Activated CD4-positive, alpha-beta T cell treated with anti-CD3 and anti-CD28 coated beads, Interleukin-2, amount 10 ng/mL, durations not matched to agents 24 days and 14 days (primary cell): Measurements from ENCODE around the gene CYTIP. TPM values are rescaled to one million over a fixed set of nuclear protein-coding genes. Genes with fewer than 3 reads are reported as not detected.
A peak's percentile ranks its signal among the peaks of the same experiment; 100 is the strongest.

Experiments
- DNase-seq: peaks from one replicate; pipeline ENCODE4 v3.0.0; 2022
- H3K27ac Mint-ChIP-seq: one replicate; pipeline ENCODE4 v1.8.0; 2022; ENCODE audit warnings: mild to moderate bottlenecking, mixed read lengths
- H3K27me3 Mint-ChIP-seq: one replicate; pipeline ENCODE4 v1.8.0; 2022; ENCODE audit warnings: mixed read lengths
- H3K36me3 Mint-ChIP-seq: one replicate; pipeline ENCODE4 v1.8.0; 2022; ENCODE audit warnings: low read depth, mild to moderate bottlenecking, mixed read lengths
- H3K4me1 Mint-ChIP-seq: one replicate; pipeline ENCODE4 v1.8.0; 2021; ENCODE audit warnings: mixed read lengths
- H3K4me3 Mint-ChIP-seq: one replicate; pipeline ENCODE4 v1.8.0; 2022; ENCODE audit warnings: mild to moderate bottlenecking, moderate library complexity, mixed read lengths
- H3K9me3 Mint-ChIP-seq: one replicate; pipeline ENCODE4 v1.8.0; 2021; ENCODE audit warnings: mixed read lengths
- intact Hi-C: fragments of 100-400 bp; cut with micrococcal nuclease; formaldehyde crosslinking; loops from one replicate; pipeline ENCODE4 v1.15.1; 2023
- total RNA-seq: library from RNA; stranded (reverse); gene quantifications from 2 replicates; pipeline ENCODE4 v1.2.3, GENCODE V29; 2022

The CYTIP gene
- total RNA-seq, 1 donor from 2014 or later: 321 TPM

DNA sequence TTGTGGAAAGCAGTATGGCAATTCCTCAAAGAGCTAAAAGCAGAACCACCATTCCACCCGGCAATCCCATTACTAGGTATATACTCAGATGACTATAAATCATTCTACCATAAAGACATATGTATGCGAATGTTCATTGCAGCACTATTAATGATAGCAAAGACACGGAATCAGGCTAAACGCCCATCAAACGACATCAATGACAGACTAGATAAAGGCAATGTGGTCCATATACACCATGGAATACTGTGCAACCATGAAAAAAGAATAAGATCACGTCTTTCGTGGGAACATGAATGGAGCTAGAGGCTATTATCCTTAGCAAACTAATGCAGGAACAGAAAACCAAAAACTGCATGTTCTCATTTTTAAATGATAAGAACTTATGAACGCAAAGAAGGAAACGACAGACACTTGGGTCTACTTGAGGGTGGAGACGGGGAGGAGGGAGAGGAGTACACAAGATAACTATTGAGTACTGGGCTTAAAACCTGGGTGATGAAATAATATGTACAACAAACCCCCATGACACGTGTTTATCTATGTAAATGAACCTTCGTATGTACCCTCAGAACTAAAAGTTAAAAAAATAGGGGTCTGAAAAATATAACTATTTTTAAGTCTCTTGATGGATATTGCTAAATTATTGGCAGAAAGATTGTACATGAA is 32.0 kb upstream of the CYTIP start:
- H3K4me1 Mint-ChIP-seq: peaks cover 75% of the 10 kb centered on the region
- no peaks in the 10 kb centered on the region for H3K27me3 Mint-ChIP-seq
- peak overlapping the region; percentile 65 for H3K27ac Mint-ChIP-seq
- intact Hi-C loops: loop anchor here (2.0 kb wide), 1 partner anchor 149 kb away; no protein-coding TSS in a partner anchor
- peak; percentile 57 for DNase-seq
- H3K9me3 Mint-ChIP-seq: peaks cover 9% of the 10 kb centered on the region
- peak overlapping the region; percentile 42 for H3K4me3 Mint-ChIP-seq
- peaks cover 8% of the 10 kb centered on the region for H3K36me3 Mint-ChIP-seq

DNA sequence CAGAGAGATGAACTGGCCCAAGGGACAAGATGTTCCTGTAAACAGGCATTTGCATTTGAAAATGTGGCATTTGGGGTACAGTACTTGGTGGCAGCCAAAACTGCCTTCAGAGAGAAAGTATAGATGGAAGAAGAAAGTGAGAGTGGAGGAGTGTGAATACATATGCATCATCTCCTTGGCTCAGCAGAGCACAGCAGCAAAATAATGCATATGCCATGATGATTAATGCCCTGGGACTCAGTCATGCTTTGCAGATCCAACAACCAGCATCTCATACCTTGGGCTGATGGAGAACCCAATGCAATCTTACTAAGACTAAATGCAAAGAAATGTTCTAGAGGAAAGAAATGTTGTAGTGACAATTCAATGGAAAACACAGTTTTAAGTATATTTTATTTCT is 29.7 kb upstream of the CYTIP start:
- Mint-ChIP-seq H3K4me3 (peak overlapping the region; percentile 58), H3K9me3 (peaks cover 9% of the 10 kb centered on the region), H3K36me3 (peaks cover 2% of the 10 kb centered on the region), H3K27me3 (no peaks in the 10 kb centered on the region), H3K27ac (peak overlapping the region; percentile 93), H3K4me1 (peaks cover 73% of the 10 kb centered on the region)
- intact Hi-C loops: no loop called here
- peak; percentile 70 for DNase-seq

DNA sequence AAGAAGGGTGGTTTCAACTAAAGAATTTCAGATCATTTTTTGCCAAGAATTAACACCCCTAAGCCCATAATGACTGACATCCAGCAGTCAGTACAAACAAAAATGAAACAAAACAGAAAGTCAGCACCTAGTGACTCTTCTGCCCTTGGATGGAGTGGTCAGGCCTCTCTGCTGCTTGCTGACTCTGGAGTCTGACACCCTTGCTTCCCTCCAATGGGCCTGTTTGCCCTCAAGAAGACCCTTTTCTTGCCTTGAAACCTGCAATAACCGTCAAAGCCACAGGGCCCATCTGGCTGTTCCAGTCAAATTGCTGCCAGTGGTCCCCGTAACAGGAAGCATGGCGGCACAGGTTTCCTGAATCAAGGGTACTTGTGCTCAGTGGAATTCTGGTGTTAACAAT is 27.2 kb upstream of the CYTIP start:
- intact Hi-C loops: no loop called here
- Mint-ChIP-seq H3K9me3 (peaks cover 9% of the 10 kb centered on the region), H3K36me3 (peaks cover 14% of the 10 kb centered on the region), H3K27ac (peak overlapping the region; percentile 90), H3K4me3 (peak overlapping the region; percentile 78), H3K4me1 (peaks cover 79% of the 10 kb centered on the region), H3K27me3 (no peaks in the 10 kb centered on the region)
- peak; percentile 82 for DNase-seq

DNA sequence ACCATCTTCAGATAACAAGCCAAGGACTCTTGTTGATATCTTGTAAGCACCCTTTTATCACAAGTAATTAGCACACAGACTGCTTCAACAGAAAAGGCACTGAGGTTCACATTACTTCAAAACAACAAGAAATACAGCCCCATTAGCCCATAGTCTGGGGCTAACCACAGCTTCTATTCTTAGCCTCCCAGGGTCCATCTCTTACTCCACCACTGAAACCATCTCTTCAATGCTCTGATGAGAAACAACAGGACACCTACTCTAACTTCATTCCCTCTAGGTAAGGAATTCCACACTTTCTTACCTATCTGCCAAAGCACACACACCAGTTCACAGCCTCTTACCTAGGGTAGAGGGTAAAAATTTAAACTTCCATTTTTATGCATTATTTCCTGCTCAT is 26.4 kb upstream of the CYTIP start:
- H3K36me3 Mint-ChIP-seq: peaks cover 20% of the 10 kb centered on the region
- peak overlapping the region; percentile 97 for H3K27ac Mint-ChIP-seq
- intact Hi-C loops: no loop called here
- DNase-seq: peak; percentile 75
- H3K4me1 Mint-ChIP-seq: peaks cover 79% of the 10 kb centered on the region
- no peaks in the 10 kb centered on the region for H3K27me3 Mint-ChIP-seq
- peak overlapping the region; percentile 78 for H3K4me3 Mint-ChIP-seq
- H3K9me3 Mint-ChIP-seq: peaks cover 9% of the 10 kb centered on the region

DNA sequence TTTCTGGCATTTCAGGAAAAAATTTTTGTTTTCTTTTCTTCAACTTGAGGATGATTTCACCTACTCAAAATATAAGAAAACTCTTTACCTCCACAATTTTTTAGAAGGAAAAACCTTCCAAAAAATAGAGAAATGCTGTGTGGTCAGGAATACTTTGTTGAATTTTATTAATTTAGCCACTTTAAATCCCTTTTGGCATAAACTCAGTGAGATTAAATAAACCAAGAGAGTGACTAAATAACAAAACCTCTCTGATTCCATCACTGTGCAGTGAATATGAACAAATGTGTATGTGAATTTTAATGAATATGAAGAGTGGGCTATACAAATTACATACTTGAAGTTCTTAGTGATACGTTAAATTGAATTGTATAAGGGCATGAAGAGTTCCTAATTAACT is 25.8 kb upstream of the CYTIP start:
- peak overlapping the region; percentile 97 for H3K27ac Mint-ChIP-seq
- peaks cover 9% of the 10 kb centered on the region for H3K9me3 Mint-ChIP-seq
- H3K27me3 Mint-ChIP-seq: no peaks in the 10 kb centered on the region
- peaks cover 21% of the 10 kb centered on the region for H3K36me3 Mint-ChIP-seq
- no peak for DNase-seq
- intact Hi-C loops: loop anchor here (1.0 to 10.0 kb wide), 7 partner anchors 8 to 1065 kb away; no protein-coding TSS in a partner anchor
- peaks cover 82% of the 10 kb centered on the region for H3K4me1 Mint-ChIP-seq
- peak overlapping the region; percentile 78 for H3K4me3 Mint-ChIP-seq

DNA sequence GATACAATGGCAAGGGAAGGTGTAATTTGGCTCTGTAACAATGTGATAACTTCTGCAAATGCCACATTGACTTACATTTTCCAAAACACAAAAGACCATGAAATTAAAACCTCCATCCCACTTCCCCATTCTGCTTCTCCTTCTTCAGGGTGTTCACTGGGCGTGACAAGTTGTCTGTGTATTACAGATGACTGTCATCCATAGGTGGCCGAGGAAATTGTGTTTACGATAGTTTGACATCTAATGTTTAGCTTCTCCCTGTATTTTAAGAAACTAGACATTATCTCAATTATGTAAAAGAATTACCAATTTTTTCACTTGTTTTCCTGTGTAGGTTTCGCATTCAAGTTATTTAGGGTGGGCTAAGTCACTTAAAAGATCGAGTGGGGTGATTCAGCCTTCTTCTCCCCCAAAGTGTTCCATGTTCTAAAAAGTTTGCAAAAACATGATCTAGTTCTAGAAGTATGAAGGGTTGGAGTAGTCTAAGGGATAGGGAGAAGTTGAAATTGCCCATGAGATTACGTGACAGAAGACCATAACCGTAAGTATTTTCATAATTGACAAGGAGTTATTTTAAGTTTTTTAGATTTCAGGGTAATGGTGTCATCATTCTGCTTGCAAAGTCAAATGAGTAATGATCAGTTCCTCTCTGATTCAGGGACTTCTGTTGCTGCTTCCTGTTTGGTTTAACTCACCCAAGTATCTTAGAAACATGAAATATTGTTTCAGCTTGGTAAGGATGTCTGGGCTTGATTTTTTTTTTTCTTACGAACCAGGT is 25.2 kb upstream of the CYTIP start:
- peak overlapping the region; percentile 97 for H3K27ac Mint-ChIP-seq

DNA sequence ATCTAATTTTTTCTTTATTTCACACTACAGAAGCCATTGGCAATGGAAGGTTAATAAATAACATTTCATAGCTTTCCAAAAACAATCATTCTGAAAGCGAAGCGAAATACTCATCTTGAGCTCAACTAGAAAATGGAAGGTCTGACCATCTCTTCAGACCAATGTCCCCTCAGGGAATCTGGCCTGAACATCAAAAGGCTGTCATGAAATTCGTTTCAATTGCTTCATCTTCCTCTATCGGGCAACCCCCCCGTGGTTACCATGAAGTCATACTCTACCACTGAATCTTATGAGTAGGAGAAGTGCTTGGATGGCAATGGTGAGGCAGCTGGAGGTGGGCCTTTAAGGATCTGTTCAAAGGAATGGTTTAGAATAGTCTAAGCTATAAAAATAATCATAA is 22.9 kb upstream of the CYTIP start:
- peaks cover 18% of the 10 kb centered on the region for H3K36me3 Mint-ChIP-seq
- H3K27ac Mint-ChIP-seq: peak overlapping the region; percentile 97
- intact Hi-C loops: loop anchor here (10.0 kb wide), 1 partner anchor 1062 kb away; no protein-coding TSS in a partner anchor
- H3K9me3 Mint-ChIP-seq: peaks cover 5% of the 10 kb centered on the region
- peak; percentile 75 for DNase-seq
- no peaks in the 10 kb centered on the region for H3K27me3 Mint-ChIP-seq
- H3K4me3 Mint-ChIP-seq: peak overlapping the region; percentile 36
- H3K4me1 Mint-ChIP-seq: peaks cover 84% of the 10 kb centered on the region

More for the DNA sequence above, 25.2 kb upstream of the CYTIP start:
- no peaks in the 10 kb centered on the region for H3K27me3 Mint-ChIP-seq
- peaks cover 21% of the 10 kb centered on the region for H3K36me3 Mint-ChIP-seq
- H3K4me3 Mint-ChIP-seq: peak overlapping the region; percentile 78
- peaks cover 82% of the 10 kb centered on the region for H3K4me1 Mint-ChIP-seq
- DNase-seq: peak; percentile 82
- intact Hi-C loops: loop anchor here (1.0 to 10.0 kb wide), 7 partner anchors 8 to 1064 kb away; no protein-coding TSS in a partner anchor
- H3K9me3 Mint-ChIP-seq: peaks cover 9% of the 10 kb centered on the region

DNA sequence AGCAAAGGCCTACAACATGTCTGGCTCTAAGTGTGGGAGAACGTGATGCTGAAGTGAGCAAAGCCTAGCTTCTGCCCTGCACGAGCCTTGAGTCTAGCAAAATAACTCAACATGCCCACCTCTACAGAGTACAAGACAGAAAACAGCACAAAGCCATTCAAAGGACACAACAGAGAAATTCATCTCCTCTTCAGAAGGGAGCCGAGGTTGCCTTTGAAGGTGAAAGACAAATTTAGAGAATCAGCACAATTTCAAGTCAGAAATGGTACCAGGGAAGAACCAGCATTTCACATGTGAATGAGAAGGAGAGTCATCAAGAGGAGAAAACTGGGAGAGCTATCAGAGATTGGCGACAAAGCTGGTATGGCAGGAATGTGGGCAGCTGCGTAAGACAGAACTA is 21.7 kb upstream of the CYTIP start:
- intact Hi-C loops: loop anchor here (10.0 kb wide), 1 partner anchor 1061 kb away; no protein-coding TSS in a partner anchor
- peaks cover 18% of the 10 kb centered on the region for H3K36me3 Mint-ChIP-seq
- peak; percentile 69 for DNase-seq
- peaks cover 87% of the 10 kb centered on the region for H3K4me1 Mint-ChIP-seq
- peak overlapping the region; percentile 97 for H3K27ac Mint-ChIP-seq
- peak overlapping the region; percentile 36 for H3K4me3 Mint-ChIP-seq
- no peaks in the 10 kb centered on the region for H3K27me3 Mint-ChIP-seq
- H3K9me3 Mint-ChIP-seq: peaks cover 5% of the 10 kb centered on the region

DNA sequence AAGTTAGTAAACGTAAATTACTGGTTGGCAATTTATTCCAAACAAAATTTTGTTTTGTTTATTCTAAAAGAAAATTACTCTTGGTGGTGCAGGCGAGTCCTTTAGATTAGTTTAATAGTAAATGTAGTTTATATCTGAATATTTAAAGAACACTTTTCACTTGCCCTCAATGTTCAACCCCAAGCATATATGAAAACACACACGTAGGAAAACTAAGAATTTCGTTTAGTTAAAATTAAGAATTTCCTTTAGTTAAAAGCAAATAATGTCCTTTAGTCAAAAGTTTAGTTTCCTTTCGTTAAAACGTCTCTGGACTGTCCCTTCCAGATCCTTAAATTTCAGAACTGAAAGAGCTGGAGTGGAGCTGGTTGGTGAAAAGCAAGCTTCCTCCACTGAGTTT is 19.1 kb upstream of the CYTIP start:
- intact Hi-C loops: loop anchor here (10.0 kb wide), 1 partner anchor 1058 kb away; no protein-coding TSS in a partner anchor
- peaks cover 20% of the 10 kb centered on the region for H3K36me3 Mint-ChIP-seq
- H3K27ac Mint-ChIP-seq: peak overlapping the region; percentile 97
- H3K4me3 Mint-ChIP-seq: peak overlapping the region; percentile 59
- peaks cover 84% of the 10 kb centered on the region for H3K4me1 Mint-ChIP-seq
- peak; percentile 43 for DNase-seq
- peaks cover 5% of the 10 kb centered on the region for H3K9me3 Mint-ChIP-seq
- H3K27me3 Mint-ChIP-seq: no peaks in the 10 kb centered on the region

DNA sequence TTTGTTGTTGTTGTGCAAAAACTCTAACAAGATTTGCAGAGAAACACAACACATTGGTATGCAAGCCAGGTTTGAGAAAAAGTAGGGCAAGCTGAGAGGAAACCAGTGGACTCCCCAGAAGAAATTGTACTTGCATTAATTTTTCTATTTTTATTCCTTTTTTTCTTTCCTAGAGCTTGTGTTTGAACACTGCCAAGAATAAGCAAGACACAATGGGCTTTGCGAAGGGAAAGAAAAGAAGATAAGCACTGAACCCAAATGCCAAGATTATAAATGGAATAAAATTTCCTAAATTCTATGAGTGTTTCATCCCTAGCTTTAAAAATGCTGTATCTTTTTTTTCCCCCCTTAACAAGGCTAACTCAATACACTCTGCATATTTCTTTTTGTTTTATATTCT is 17.0 kb upstream of the CYTIP start:
- intact Hi-C loops: loop anchor here (10.0 kb wide), 1 partner anchor 1056 kb away; no protein-coding TSS in a partner anchor
- Mint-ChIP-seq H3K36me3 (peaks cover 11% of the 10 kb centered on the region), H3K9me3 (peaks cover 5% of the 10 kb centered on the region), H3K27me3 (no peaks in the 10 kb centered on the region), H3K4me1 (peaks cover 83% of the 10 kb centered on the region), H3K27ac (peak overlapping the region; percentile 83), H3K4me3 (peak overlapping the region; percentile 82)
- DNase-seq: no peak

DNA sequence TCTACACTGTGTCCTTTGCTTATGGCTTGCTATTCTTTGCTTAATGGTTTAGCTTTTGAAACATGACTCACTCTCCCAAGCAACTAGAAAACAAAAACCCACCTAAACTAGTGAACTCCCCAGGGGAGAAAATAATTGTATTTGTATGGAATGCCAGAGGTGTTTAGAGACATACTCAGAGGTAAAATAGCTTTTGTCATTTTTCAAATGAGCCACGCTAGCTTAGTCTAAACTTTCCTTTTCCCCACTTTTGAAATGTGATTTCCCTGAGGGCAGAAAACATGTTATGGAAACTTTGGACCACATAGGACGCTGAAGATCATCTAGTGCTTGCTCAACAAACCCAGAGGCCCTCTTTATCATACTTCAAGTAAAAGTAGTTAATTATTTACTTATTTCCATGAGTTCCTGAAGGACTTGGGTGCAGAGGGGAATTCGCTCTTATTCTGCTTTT is 16.5 kb upstream of the CYTIP start:
- H3K4me3 Mint-ChIP-seq: peak overlapping the region; percentile 82
- H3K36me3 Mint-ChIP-seq: peaks cover 7% of the 10 kb centered on the region
- peaks cover 82% of the 10 kb centered on the region for H3K4me1 Mint-ChIP-seq
- peak; percentile 58 for DNase-seq
- H3K9me3 Mint-ChIP-seq: peaks cover under 1% of the 10 kb centered on the region
- intact Hi-C loops: loop anchor here (10.0 kb wide), 1 partner anchor 1056 kb away; no protein-coding TSS in a partner anchor
- H3K27ac Mint-ChIP-seq: peak overlapping the region; percentile 83
- H3K27me3 Mint-ChIP-seq: no peaks in the 10 kb centered on the region

DNA sequence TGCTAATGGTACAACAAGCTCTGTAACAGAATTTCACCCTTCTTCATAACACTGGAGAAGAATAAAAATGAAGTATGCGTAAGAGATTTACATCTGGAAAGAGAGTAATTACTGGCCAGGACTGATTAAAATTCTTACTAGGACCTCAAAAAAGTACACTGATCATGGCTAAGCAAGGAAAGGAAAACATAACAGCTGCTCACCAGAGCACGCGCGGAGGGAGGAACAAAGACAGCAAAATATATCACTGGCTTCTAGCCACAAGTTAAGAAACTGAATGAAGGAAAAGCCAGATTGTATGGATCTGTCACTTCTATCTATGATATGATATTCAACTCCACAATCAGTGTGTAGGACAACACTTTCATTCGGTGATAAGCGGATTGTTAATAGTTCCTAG is 15.6 kb upstream of the CYTIP start:
- Mint-ChIP-seq H3K9me3 (no peaks in the 10 kb centered on the region), H3K27ac (peak overlapping the region; percentile 94)

DNA sequence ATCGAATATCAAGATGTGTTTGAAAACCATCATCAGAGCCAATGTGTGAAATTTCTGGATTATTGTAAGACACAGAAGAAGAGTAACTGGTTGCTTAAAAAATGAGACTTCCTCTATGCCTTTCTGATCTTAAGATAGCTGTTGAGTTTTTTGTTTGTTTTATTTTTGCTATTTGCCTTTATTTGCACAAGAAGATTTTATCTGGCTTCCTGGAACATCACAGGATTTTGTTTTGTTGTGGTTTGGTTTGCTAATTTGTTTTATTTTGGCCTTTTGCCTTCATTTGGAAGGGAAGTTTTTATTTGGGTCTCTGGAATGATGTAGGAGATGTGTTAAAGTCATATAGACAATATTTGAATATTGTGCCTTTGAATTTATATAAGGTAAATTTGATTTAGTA is 3.9 kb upstream of the CYTIP start:
- H3K9me3 Mint-ChIP-seq: no peaks in the 10 kb centered on the region
- peaks cover 58% of the 10 kb centered on the region for H3K4me1 Mint-ChIP-seq
- H3K27me3 Mint-ChIP-seq: no peaks in the 10 kb centered on the region
- H3K27ac Mint-ChIP-seq: peak overlapping the region; percentile 89
- H3K36me3 Mint-ChIP-seq: peaks cover 10% of the 10 kb centered on the region
- peak overlapping the region; percentile 85 for H3K4me3 Mint-ChIP-seq
- DNase-seq: peak; percentile 62
- intact Hi-C loops: loop anchor here (5.0 kb wide), 1 partner anchor 180 kb away; the partner anchor contains the start of gene ACVR1C

More for the DNA sequence above, 15.6 kb upstream of the CYTIP start:
- DNase-seq: no peak
- Mint-ChIP-seq H3K4me1 (peaks cover 80% of the 10 kb centered on the region), H3K36me3 (peaks cover 5% of the 10 kb centered on the region), H3K27me3 (no peaks in the 10 kb centered on the region), H3K4me3 (peak overlapping the region; percentile 82)
- intact Hi-C loops: no loop called here
